HG02981 (cell line): ENCODE data around the gene ZNF487.
A peak's percentile ranks its signal among the peaks of the same experiment; 100 is the strongest.
"Not testable (repeated sequence)": the region's sequence is repeated elsewhere in the genome, so short reads cannot be mapped to it uniquely, and the experiment has no call there.

Source experiments
- ATAC-seq: cut with Tn5 transposase; IDR thresholded peaks from one replicate; pipeline ENCODE4 v1.9.1; 2021; ENCODE audit warnings: mild to moderate bottlenecking, moderate library complexity; ENCODE audit not compliant: unreplicated experiment

Gene ZNF487

GRCh38 chr10:43403911-43404703 lies 32.8 kb upstream of the ZNF487 start:
- no peak for ATAC-seq

GRCh38 chr10:43404704-43405084 lies 32.2 kb upstream of the ZNF487 start:
- ATAC-seq, result no peak

GRCh38 chr10:43407148-43407575 lies 29.7 kb upstream of the ZNF487 start:
- peak; percentile 11 for ATAC-seq

GRCh38 chr10:43407576-43408330 lies 29.2 kb upstream of the ZNF487 start:
- ATAC-seq, result peak; percentile 40

- ATAC-seq, result no peak
Observed at GRCh38 chr10:43408331-43408709, 28.6 kb upstream of the ZNF487 start.

GRCh38 chr10:43408710-43409384 lies 28.1 kb upstream of the ZNF487 start, which contains the start of gene HNRNPF:
TSS of gene HNRNPF (minus strand) at chr10:43409186. CDS start at chr10:43387884, 21,302 bp downstream.
- peak; percentile 67 for ATAC-seq

GRCh38 chr10:43409385-43410109 lies 27.4 kb upstream of the ZNF487 start:
- no peak for ATAC-seq

GRCh38 chr10:43410345-43410744 lies 26.6 kb upstream of the ZNF487 start:
- ATAC-seq, result no peak

- no peak for ATAC-seq
Observed at GRCh38 chr10:43411536-43411935, 25.4 kb upstream of the ZNF487 start.

- no peak for ATAC-seq
Observed at GRCh38 chr10:43415544-43415943, 21.4 kb upstream of the ZNF487 start.

- ATAC-seq, result no peak
Observed at GRCh38 chr10:43417950-43418768, 18.8 kb upstream of the ZNF487 start.

- no peak for ATAC-seq
Observed at GRCh38 chr10:43419997-43420368, 16.9 kb upstream of the ZNF487 start.

GRCh38 chr10:43420369-43421200 lies 16.3 kb upstream of the ZNF487 start:
- ATAC-seq, result peak; percentile 76

GRCh38 chr10:43421201-43421507 lies 15.8 kb upstream of the ZNF487 start:
- ATAC-seq, result no peak

GRCh38 chr10:43421519-43421918 lies 15.4 kb upstream of the ZNF487 start:
- ATAC-seq, result no peak

GRCh38 chr10:43421944-43422343 lies 15.0 kb upstream of the ZNF487 start:
- not testable (repeated sequence) for ATAC-seq

- ATAC-seq, result no peak
Observed at GRCh38 chr10:43424416-43424815, 12.5 kb upstream of the ZNF487 start.

GRCh38 chr10:43426476-43426875 lies 10.4 kb upstream of the ZNF487 start:
- not testable (repeated sequence) for ATAC-seq

GRCh38 chr10:43427166-43427825 lies 9.6 kb upstream of the ZNF487 start:
- peak; percentile 67 for ATAC-seq
